B cell (primary cell): ENCODE measurements around the gene KDM4F. TPM values are rescaled to one million over a fixed set of nuclear protein-coding genes. Genes with fewer than 3 reads are reported as not detected.
A peak's percentile ranks its signal among the peaks of the same experiment; 100 is the strongest.

Experiments
- ATAC-seq: fragments of 200-7000 bp; cut with Tn5 transposase; one replicate; pipeline ENCODE4 v1.10.0; 2021; ENCODE audit warnings: low read depth, mild to moderate bottlenecking, moderate number of reproducible peaks, moderate library complexity
- CTCF ChIA-PET: fragments of 350-600 bp; sonication (Branson Sonifier 250); formaldehyde crosslinking; loops from one replicate; lab custom pipeline; 2021; ENCODE audit warnings: antibody characterized with exemption, inconsistent platforms; lab: Charles Lee
- POLR2A ChIA-PET: fragments of 350-600 bp; sonication (Branson Sonifier 250); formaldehyde crosslinking; loops from one replicate; lab custom pipeline; 2021; ENCODE audit warnings: antibody characterized with exemption; lab: Charles Lee
- DNase-seq: peaks from one replicate; pipeline ENCODE4 v3.0.0; 2013
- H2AFZ ChIP-seq: 2 replicates; pipeline ENCODE4 v1.6.1; 2012; ENCODE audit warnings: mild to moderate bottlenecking, low read depth, low read length; ENCODE audit not compliant: insufficient read depth, poor library complexity, severe bottlenecking
- H3K27ac ChIP-seq, 2 donors: 1 replicate in 1 of 2; 2 replicates in 1 of 2; pipeline ENCODE4 v1.5.1; 2012 to 2013; ENCODE audit warnings: low read length in 2 of 2, mild to moderate bottlenecking in 2 of 2, moderate library complexity in 1 of 2
- H3K27me3 ChIP-seq, 4 experiments: fragments of 200-600 bp in 1 of 4; sonication (generic) in 1 of 4; replicated peaks in 1 of 4; 1 replicate in 2 of 4; 2 replicates in 2 of 4; pipeline versions ENCODE4 v1.6.1 to v1.7.0; 2013 to 2016; ENCODE audit warnings: low read length in 3 of 4, mild to moderate bottlenecking in 2 of 4, mixed read lengths in 1 of 4, moderate library complexity in 1 of 4; ENCODE audit not compliant: insufficient read depth in 4 of 4, control insufficient read depth in 3 of 4; ENCODE audit errors: control extremely low read depth in 1 of 4
- H3K36me3 ChIP-seq, 2 experiments: replicated peaks in 1 of 2; 1 replicate in 1 of 2; 2 replicates in 1 of 2; pipeline versions ENCODE4 v1.6.1 to v1.7.1; 2013; ENCODE audit warnings: low read length in 1 of 2; ENCODE audit not compliant: insufficient read depth in 2 of 2, control insufficient read depth in 1 of 2; ENCODE audit errors: control extremely low read depth in 1 of 2, extremely low read depth in 1 of 2
- H3K4me1 ChIP-seq, 2 donors: fragments of 200-600 bp in 1 of 2; sonication (generic) in 1 of 2; 1 replicate in 1 of 2; 2 replicates in 1 of 2; pipeline versions ENCODE4 v1.5.1 to v1.6.1; 2013 to 2017; ENCODE audit warnings: low read length in 2 of 2; ENCODE audit not compliant: control insufficient read depth in 2 of 2, insufficient read depth in 2 of 2
- H3K4me2 ChIP-seq: replicated peaks from 2 replicates; pipeline ENCODE3; 2012; ENCODE audit warnings: mild to moderate bottlenecking, low read depth, low read length; ENCODE audit not compliant: poor library complexity, severe bottlenecking
- H3K4me3 ChIP-seq, 5 experiments: fragments of 200-600 bp in 1 of 5; sonication (generic) in 1 of 5; 1 replicate in 3 of 5; 2 replicates in 2 of 5; pipeline versions ENCODE4 v1.5.1 to v1.7.0; 2011 to 2016; ENCODE audit warnings: low read length in 4 of 5, mild to moderate bottlenecking in 4 of 5, low read depth in 2 of 5, control low read depth in 1 of 5, moderate library complexity in 1 of 5; ENCODE audit not compliant: insufficient read depth in 1 of 5; ENCODE audit errors: control extremely low read depth in 1 of 5, extremely low read depth in 1 of 5
- H3K79me2 ChIP-seq: fragments of 200-600 bp; sonication (generic); one replicate; pipeline ENCODE4 v1.6.0; 2016; ENCODE audit warnings: low read length; ENCODE audit not compliant: control insufficient read depth, insufficient read depth
- H3K9ac ChIP-seq: fragments of 200-600 bp; sonication (generic); 2 replicates; pipeline ENCODE4 v1.6.1; 2017; ENCODE audit warnings: mild to moderate bottlenecking, low read length, moderate library complexity
- H3K9me3 ChIP-seq, 3 donors: one replicate each; pipeline versions ENCODE4 v1.6.1 to v1.7.1; 2013; ENCODE audit warnings: low read length in 2 of 3; ENCODE audit not compliant: control insufficient read depth in 2 of 3, insufficient read depth in 1 of 3; ENCODE audit errors: control extremely low read depth in 1 of 3
- H4K20me1 ChIP-seq: 2 replicates; pipeline ENCODE4 v1.6.0; 2012; ENCODE audit warnings: mild to moderate bottlenecking, low read length; ENCODE audit not compliant: insufficient read depth, control insufficient read depth, poor library complexity, severe bottlenecking
- H3K27ac Mint-ChIP-seq: one replicate; pipeline ENCODE4 v1.8.0; 2021; ENCODE audit warnings: mixed read lengths
- H3K27me3 Mint-ChIP-seq: one replicate; pipeline ENCODE4 v1.8.0; 2021; ENCODE audit warnings: mixed read lengths
- H3K4me1 Mint-ChIP-seq: one replicate; pipeline ENCODE4 v1.8.0; 2021; ENCODE audit warnings: mixed read lengths
- H3K4me3 Mint-ChIP-seq: one replicate; pipeline ENCODE4 v1.8.0; 2021; ENCODE audit warnings: mixed read lengths
- H3K9me3 Mint-ChIP-seq: one replicate; pipeline ENCODE4 v1.8.0; 2022; ENCODE audit warnings: mixed read lengths; ENCODE audit not compliant: insufficient read depth
- CTCF ChIP-seq: fragments of 200-600 bp; IDR thresholded peaks from one replicate; pipeline ENCODE4 v1.8.0; 2022; ENCODE audit warnings: antibody characterized with exemption, mild to moderate bottlenecking
- EZH2 ChIP-seq: IDR thresholded peaks from 2 replicates; pipeline ENCODE4 v1.6.1; 2012; ENCODE audit warnings: borderline replicate concordance, low read depth, mild to moderate bottlenecking, moderate library complexity, low read length; ENCODE audit not compliant: insufficient read depth, poor library complexity, severe bottlenecking
- WGBS: methylation state at CpG from one replicate; pipeline ENCODE4 v1.1.5; 2013; ENCODE audit warnings: missing lambda C conversion rate; ENCODE audit not compliant: insufficient coverage; 5-methylcytosine and 5-hydroxymethylcytosine counted together
- intact Hi-C: fragments of 100-400 bp; cut with micrococcal nuclease; formaldehyde crosslinking; loops from one replicate; pipeline ENCODE4 v1.10.0; 2022
- polyA plus RNA-seq: library from polyadenylated mRNA; depleted of rRNA; stranded (reverse); fragments of >200 nt; gene quantifications from 2 replicates; pipeline ENCODE4 v1.2.3, GENCODE V29; 2012
- total RNA-seq, 2 donors: library from RNA; stranded (reverse); fragments of 120-200 nt in 1 of 2; gene quantifications; 1 replicate in 1 of 2; 2 replicates in 1 of 2; pipeline versions ENCODE4 v1.2.3 to v1.2.4, GENCODE V29; 2013 to 2022

The KDM4F gene
- total and polyA plus RNA-seq, 2 donors (not counting 1 experiment from before 2014, with no cell fraction given): not detected

DNA sequence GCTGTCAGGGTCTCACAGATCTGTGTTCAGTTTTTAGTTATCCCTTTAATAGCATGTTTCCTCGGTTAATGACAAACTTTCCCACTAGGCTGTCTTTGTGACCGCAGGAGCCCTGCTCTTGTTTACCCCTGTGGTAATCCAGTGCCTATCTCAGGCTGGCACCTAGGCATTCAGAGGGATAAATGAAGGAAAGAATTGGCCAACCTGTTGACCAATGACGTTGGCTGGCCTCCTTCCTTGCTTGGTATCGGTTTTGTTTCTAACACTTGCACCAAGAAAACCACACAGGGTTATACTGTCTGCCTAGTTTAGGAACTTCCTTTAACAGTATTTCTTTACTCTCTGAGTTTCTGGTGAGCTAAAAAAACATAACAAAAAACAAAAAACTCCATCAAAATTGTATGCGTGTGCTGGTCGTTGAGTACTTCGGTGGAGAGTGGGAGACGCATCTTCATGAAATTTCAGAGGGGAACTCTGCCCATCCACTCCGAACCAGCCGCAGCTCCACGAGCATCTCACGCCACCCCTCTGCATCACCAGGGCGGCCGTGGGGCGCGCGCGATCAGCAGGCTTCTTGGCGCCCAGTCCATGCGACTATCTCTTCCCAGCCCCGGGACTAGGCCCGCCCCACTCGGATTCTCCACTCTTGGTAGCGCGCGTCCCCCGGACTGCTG, 39.9 kb downstream of the KDM4F start:
- POLR2A ChIA-PET: interaction anchor here (0.6 to 3.2 kb wide), 10 partner anchors 10 to 701 kb away, joined by 3 to 46 read pairs (median 5); partner anchors contain the start of genes CEP57, CWC15, FAM76B and KDM4D
- Histone ChIP-seq H3K27me3 (no peaks in the 10 kb centered on the region), H3K4me1 (peaks cover 44 to 48% of the 10 kb centered on the region in 2 donors), H3K9ac (peak overlapping the region; percentile 83), H4K20me1 (peaks cover 10% of the 10 kb centered on the region), H3K27ac (peak overlapping the region; percentile 79 to 94), H3K36me3 (no peaks in the 10 kb centered on the region), H3K79me2 (peaks cover 41% of the 10 kb centered on the region), H2AFZ (peak overlapping the region; percentile 95), H3K4me2 (peak overlapping the region; percentile 85), H3K9me3 (no peaks in the 10 kb centered on the region), H3K4me3 (peak overlapping the region in 4 of 5 experiments; percentile 73 to 82 (median 80))
- no peak for TF ChIP-seq CTCF
- TF ChIP-seq EZH2: no peak
- Mint-ChIP-seq H3K9me3 (no peaks in the 10 kb centered on the region), H3K4me1 (peaks cover 52% of the 10 kb centered on the region), H3K27ac (peak overlapping the region; percentile 98), H3K4me3 (peak overlapping the region; percentile 94), H3K27me3 (no peaks in the 10 kb centered on the region)
- CTCF ChIA-PET: interaction anchor here (1.0 to 7.0 kb wide), 10 partner anchors 9 to 675 kb away, joined by 3 to 96 read pairs (median 5); partner anchors contain the start of genes SESN3 and SRSF8
- DNase-seq (no peak), ATAC-seq (peak; percentile 60)
- intact Hi-C loops: loop anchor here (1.0 to 5.0 kb wide), 7 partner anchors 22 to 700 kb away; partner anchors contain the start of genes ANKRD49, CWC15, FAM76B and KDM4D
- WGBS: 3% methylated on average over 20 of the region's 27 CpGs
